Choroid plexus epithelial cell (primary cell): ENCODE measurements around the gene TSPAN5.

Source experiments
- DNase-seq: peaks from one replicate; pipeline ENCODE4 v3.0.0-alpha.2; 2010; ENCODE audit warnings: low read depth
- H3K4me3 ChIP-seq: 2 replicates; pipeline ENCODE4 v1.5.1; 2011; ENCODE audit warnings: low read depth, mild to moderate bottlenecking, control low read depth, low read length, moderate library complexity
- TF ChIP-seq, protein P1 (sequence below): conservative IDR thresholded peaks from 2 replicates; pipeline ENCODE4 v1.5.1; 2011; ENCODE audit warnings: low read depth, mild to moderate bottlenecking, control low read depth, inconsistent platforms, low read length, moderate library complexity

TSPAN5 gene

DNA sequence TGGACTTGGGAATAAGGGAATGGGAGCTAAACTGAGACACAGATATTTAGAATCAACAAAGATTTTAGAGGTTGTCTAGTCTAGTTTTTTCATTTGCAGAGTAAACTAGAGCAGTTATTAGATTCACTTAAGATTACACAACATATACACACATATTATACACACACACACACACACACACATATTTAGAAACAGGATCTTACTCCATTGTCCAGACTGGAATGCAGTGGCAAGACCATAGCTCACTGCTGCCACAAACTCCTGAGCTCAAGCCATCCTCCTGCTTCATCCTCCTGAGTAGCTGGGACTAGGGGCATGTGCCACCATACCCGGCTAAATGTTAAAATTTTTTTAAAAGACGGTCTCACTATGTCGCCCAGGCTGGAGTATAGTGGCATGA is 127.8 kb downstream of the TSPAN5 start:
- H3K4me3 ChIP-seq = no peak overlapping the region
- TF ChIP-seq, protein P1, sequence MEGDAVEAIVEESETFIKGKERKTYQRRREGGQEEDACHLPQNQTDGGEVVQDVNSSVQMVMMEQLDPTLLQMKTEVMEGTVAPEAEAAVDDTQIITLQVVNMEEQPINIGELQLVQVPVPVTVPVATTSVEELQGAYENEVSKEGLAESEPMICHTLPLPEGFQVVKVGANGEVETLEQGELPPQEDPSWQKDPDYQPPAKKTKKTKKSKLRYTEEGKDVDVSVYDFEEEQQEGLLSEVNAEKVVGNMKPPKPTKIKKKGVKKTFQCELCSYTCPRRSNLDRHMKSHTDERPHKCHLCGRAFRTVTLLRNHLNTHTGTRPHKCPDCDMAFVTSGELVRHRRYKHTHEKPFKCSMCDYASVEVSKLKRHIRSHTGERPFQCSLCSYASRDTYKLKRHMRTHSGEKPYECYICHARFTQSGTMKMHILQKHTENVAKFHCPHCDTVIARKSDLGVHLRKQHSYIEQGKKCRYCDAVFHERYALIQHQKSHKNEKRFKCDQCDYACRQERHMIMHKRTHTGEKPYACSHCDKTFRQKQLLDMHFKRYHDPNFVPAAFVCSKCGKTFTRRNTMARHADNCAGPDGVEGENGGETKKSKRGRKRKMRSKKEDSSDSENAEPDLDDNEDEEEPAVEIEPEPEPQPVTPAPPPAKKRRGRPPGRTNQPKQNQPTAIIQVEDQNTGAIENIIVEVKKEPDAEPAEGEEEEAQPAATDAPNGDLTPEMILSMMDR = no peak
- DNase-seq = peak; percentile 20

DNA sequence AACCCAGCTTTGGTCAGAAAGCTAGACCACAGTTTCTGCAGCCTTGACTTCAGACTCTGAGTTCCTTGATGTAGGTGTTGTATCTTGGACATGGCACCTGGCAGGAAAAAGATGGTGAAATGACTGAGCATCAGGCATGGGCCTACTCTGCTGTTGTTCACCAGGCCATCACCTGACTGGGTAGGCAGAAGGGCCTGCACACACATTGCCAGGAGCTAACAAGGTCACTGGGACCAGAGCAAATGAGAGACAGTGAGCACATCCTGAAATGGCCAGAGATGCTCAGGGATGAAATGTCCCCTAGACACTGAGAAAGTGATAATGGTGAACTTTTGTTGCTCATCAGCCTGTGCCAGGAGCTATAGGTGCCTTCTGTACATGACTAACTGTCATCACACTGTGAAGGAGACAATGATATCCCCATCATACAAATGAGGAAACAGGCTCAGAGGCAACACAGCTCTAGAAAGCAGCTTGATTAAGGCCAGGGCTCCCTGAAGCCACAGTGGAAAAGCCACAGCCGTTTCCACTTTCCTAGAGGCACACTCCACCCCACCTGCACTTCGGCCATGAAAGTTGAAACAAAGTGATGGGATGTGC is 128.3 kb downstream of the TSPAN5 start:
- TF ChIP-seq, protein P1 = no peak
- no peak overlapping the region for H3K4me3 ChIP-seq
- DNase-seq = no peak

DNA sequence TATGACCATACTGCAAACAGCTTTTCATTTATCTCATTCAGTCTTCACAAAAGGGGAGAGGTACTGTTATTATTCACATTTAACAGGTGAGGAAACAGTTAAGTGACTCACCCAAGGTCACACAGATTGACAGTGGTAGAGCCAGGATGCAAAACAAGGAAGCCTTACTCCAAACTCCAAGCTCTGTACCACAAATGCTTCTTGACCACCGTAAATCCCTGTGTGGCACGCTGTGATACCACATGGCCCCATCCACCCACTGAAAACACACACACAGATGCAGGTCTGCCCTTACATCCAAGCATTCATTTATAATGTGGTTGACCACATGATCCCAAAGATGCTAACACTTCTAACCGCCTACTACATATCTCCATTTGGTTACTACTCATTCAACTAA is 129.5 kb downstream of the TSPAN5 start:
- H3K4me3 ChIP-seq = no peak overlapping the region
- TF ChIP-seq, protein P1 = no peak
- no peak for DNase-seq

DNA sequence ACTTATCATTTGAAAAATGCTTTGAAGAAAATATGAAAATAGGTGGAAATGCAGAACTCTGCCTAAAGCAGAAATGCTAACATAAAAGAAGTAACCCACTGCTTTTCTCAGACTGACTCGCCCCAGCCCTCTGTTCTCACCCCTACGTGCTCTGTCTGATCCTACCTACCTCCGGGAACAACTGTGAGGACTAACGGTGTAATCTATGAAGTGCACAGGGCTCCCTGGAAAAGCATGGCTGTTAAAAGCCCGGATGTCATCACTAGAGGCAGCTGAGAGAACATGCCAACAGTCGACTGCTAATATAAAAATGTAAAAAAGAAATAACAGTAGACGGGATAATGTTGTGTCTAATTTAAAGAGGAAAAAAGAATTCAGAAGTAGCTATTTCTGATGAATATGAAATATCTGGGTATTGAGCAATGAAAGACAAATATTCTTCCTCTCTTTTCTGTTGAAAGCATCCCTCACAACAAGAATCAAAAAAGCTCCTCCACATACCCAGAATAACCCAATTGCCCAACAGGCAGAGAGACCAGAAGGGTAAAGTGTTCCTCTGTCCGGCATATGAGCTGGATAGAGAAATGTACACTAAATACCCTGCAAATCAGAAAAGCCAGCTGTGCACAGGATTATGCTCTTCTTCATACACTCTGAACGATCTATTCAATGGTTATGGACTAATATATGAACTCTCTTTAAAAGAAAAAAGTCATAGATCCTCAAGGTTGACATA is 130.7 kb downstream of the TSPAN5 start:
- no peak overlapping the region for H3K4me3 ChIP-seq
- TF ChIP-seq, protein P1 = no peak
- peak; percentile 33 for DNase-seq

DNA sequence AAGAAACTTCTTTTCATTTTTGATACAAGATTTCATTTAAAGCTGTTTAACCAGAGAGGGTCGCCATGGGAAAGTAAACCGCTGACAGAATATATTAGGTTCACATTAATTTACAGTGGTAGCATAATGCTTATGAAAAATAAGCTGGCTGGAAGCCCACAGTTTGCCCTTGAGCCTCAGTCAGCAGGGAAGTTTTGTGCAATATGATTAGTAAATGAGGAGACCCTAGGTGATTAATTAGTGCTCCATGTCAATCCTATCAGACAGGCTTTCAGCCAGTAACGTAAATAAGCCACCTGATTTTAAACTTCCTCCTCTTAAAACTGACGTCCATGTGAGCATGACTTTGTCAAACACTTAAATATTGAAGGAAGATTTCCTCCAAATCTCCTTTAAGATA is 134.2 kb downstream of the TSPAN5 start:
- TF ChIP-seq, protein P1 = no peak
- no peak for DNase-seq
- H3K4me3 ChIP-seq = no peak overlapping the region

DNA sequence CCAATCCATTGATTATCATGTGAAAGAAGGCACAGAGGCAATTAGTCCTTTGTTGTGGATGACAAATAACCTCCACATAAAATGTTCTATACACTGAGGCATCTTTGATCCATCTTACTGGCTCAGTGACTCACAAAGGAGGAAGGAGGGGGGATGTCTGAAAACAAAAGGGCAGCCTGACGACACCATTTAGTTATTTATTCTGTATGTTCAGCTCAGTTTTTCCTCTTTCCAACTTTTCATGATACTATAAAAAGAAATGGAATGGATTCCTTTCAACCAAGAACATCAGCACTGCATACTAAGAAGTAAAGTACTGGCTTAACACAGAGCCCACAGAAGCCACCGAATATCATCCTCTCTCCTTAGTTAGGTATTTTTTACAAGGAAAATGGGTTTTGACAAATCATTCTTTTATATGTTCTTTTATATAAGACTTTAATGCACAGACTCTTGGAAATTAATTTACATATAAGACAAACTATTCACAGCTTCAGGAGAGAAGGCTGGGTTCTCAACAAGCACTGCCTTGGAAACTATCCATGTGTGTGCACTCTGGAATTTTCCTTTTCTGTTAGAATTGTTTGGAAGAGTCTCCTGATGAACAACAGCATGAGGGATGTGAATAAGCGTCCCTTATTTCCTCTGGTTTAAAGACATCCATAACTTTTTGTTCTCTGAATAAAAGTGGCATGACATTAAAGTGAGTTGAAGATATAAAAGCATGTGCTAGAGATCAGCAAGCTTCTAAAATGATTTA is 135.6 kb downstream of the TSPAN5 start:
- TF ChIP-seq, protein P1 = no peak
- no peak overlapping the region for H3K4me3 ChIP-seq

More for the DNA sequence above, 135.6 kb downstream of the TSPAN5 start:
- DNase-seq = peak; percentile 91
